Gastroesophageal sphincter (tissue), 3 donors: Measurements from ENCODE around the gene MTREX.

Experiments
- CTCF ChIP-seq, 4 experiments: fragments of 200-600 bp in 2 of 4; fragments of 450-650 bp in 2 of 4; sonication (generic) in 1 of 4; IDR thresholded peaks; one replicate each; pipeline ENCODE4 v1.5.1; 2017 to 2019; ENCODE audit warnings: antibody characterized with exemption in 4 of 4, mild to moderate bottlenecking in 2 of 4, moderate library complexity in 2 of 4
- EP300 ChIP-seq: sonication (generic); formaldehyde crosslinking; IDR thresholded peaks from one replicate; pipeline ENCODE4 v1.6.1; 2017; ENCODE audit warnings: antibody characterized with exemption, mild to moderate bottlenecking
- POLR2A ChIP-seq, 2 donors: fragments of 450-650 bp; IDR thresholded peaks; one replicate each; pipeline ENCODE4 v1.6.1; 2017; ENCODE audit warnings: antibody characterized with exemption in 2 of 2, mild to moderate bottlenecking in 2 of 2, moderate library complexity in 1 of 2
- POLR2AphosphoS5 ChIP-seq: sonication (generic); formaldehyde crosslinking; IDR thresholded peaks from one replicate; pipeline ENCODE4 v1.6.1; 2017; ENCODE audit warnings: antibody characterized with exemption

- TF ChIP-seq CTCF (IDR thresholded peaks at IDR 0.05) (no peak), EP300 (no peak), POLR2AphosphoS5 (no peak), POLR2A (IDR thresholded peaks at IDR 0.05) (no peak)
These were observed 102.0 kb downstream of the MTREX start for GRCh38 chr5:55409775-55410174.
